CD8-positive, alpha-beta memory T cell (primary cell): Measurements from ENCODE around the gene GRWD1. TPM values are rescaled to one million over a fixed set of nuclear protein-coding genes. Genes with fewer than 3 reads are reported as not detected.
A peak's percentile ranks its signal among the peaks of the same experiment; 100 is the strongest.

ENCODE experiments used
- CTCF ChIA-PET: fragments of 350-600 bp; sonication (Branson Sonifier 250); formaldehyde crosslinking; loops from one replicate; lab custom pipeline; 2021; ENCODE audit warnings: antibody characterized with exemption; lab: Charles Lee
- POLR2A ChIA-PET: fragments of 350-600 bp; sonication (Branson Sonifier 250); formaldehyde crosslinking; loops from one replicate; lab custom pipeline; 2021; ENCODE audit warnings: antibody characterized with exemption; lab: Charles Lee
- DNase-seq, 5 donors: peaks; one replicate each; pipeline versions ENCODE4 v3.0.0 to v3.0.0-alpha.2; 2020 to 2022; ENCODE audit warnings: mixed read lengths in 1 of 5
- H3K27ac ChIP-seq: one replicate; pipeline ENCODE4 v1.7.0; 2013; ENCODE audit warnings: low read depth, mild to moderate bottlenecking, low read length, moderate library complexity
- H3K27me3 ChIP-seq: 2 replicates; pipeline ENCODE4 v1.7.0; 2013; ENCODE audit warnings: low read length, mild to moderate bottlenecking; ENCODE audit not compliant: insufficient read depth, poor library complexity, severe bottlenecking
- H3K36me3 ChIP-seq: 2 replicates; pipeline ENCODE4 v1.7.0; 2013; ENCODE audit warnings: mild to moderate bottlenecking, low read length, moderate library complexity; ENCODE audit not compliant: insufficient read depth
- H3K4me1 ChIP-seq: 2 replicates; pipeline ENCODE4 v1.7.0; 2013; ENCODE audit warnings: mild to moderate bottlenecking, low read length, moderate library complexity; ENCODE audit not compliant: insufficient read depth
- H3K4me3 ChIP-seq: 2 replicates; pipeline ENCODE4 v1.7.0; 2013; ENCODE audit warnings: mild to moderate bottlenecking, low read length
- H3K9me3 ChIP-seq: 2 replicates; pipeline ENCODE4 v1.7.0; 2013; ENCODE audit warnings: mild to moderate bottlenecking, low read length
- H3K27ac Mint-ChIP-seq, 8 donors: one replicate each; pipeline ENCODE4 v1.8.0; 2020 to 2021; ENCODE audit warnings: mixed read lengths in 8 of 8, mild to moderate bottlenecking in 6 of 8, inconsistent platforms in 3 of 8, moderate library complexity in 3 of 8
- H3K27me3 Mint-ChIP-seq, 2 donors: one replicate each; pipeline ENCODE4 v1.8.0; 2020 to 2021; ENCODE audit warnings: mixed read lengths in 2 of 2, mild to moderate bottlenecking in 1 of 2, moderate library complexity in 1 of 2
- H3K36me3 Mint-ChIP-seq, 3 donors: one replicate each; pipeline ENCODE4 v1.8.0; 2020 to 2021; ENCODE audit warnings: mixed read lengths in 3 of 3, inconsistent platforms in 1 of 3, mild to moderate bottlenecking in 1 of 3
- H3K4me1 Mint-ChIP-seq, 3 donors: one replicate each; pipeline ENCODE4 v1.8.0; 2020 to 2021; ENCODE audit warnings: mixed read lengths in 3 of 3, inconsistent platforms in 1 of 3, mild to moderate bottlenecking in 1 of 3
- H3K4me3 Mint-ChIP-seq, 7 donors: one replicate each; pipeline ENCODE4 v1.8.0; 2020 to 2021; ENCODE audit warnings: mixed read lengths in 7 of 7, mild to moderate bottlenecking in 6 of 7, moderate library complexity in 4 of 7, inconsistent platforms in 2 of 7
- H3K9me3 Mint-ChIP-seq, 5 donors: one replicate each; pipeline ENCODE4 v1.8.0; 2020 to 2022; ENCODE audit warnings: mixed read lengths in 5 of 5, mild to moderate bottlenecking in 3 of 5, moderate library complexity in 2 of 5, inconsistent platforms in 1 of 5
- polyA plus RNA-seq: library from polyadenylated mRNA; unstranded; fragments of 300-500 nt; fragmentation: Illumina TruSeq; gene quantifications from one replicate; pipeline ENCODE4 v1.2.3, GENCODE V29; 2021
- total RNA-seq, 2 experiments: library from RNA; stranded (reverse); gene quantifications; one replicate each; pipeline ENCODE4 v1.2.3, GENCODE V29; 2021

The GRWD1 gene
- total and polyA plus RNA-seq, 3 experiments from 2014 or later: 45.6 to 107 (median 105) TPM

GRCh38 chr19:48478339-48479256 is 32.8 kb downstream of the GRWD1 start:
- H3K36me3 Mint-ChIP-seq: peaks cover 0 to 45% (median 2%) of the 10 kb centered on the region in 3 donors
- Histone ChIP-seq H3K4me3 (no peak overlapping the region), H3K36me3 (peaks cover 7% of the 10 kb centered on the region), H3K4me1 (peaks cover 10% of the 10 kb centered on the region), H3K27me3 (no peaks in the 10 kb centered on the region), H3K27ac (no peak overlapping the region), H3K9me3 (no peaks in the 10 kb centered on the region)
- no peak for DNase-seq
- ChIA-PET CTCF (interaction anchor here (1.2 to 4.1 kb wide), 2 partner anchors 12 to 28 kb away, joined by 3 to 36 read pairs; no protein-coding TSS in a partner anchor), POLR2A (no interaction called here)
- H3K27me3 Mint-ChIP-seq: peaks cover 0 to 2% of the 10 kb centered on the region in 2 donors
- H3K9me3 Mint-ChIP-seq: no peaks in the 10 kb centered on the region
- H3K27ac Mint-ChIP-seq: no peak overlapping the region
- peak overlapping the region in 1 of 7 donors; percentile 72 for H3K4me3 Mint-ChIP-seq
- H3K4me1 Mint-ChIP-seq: peaks cover 13 to 26% (median 24%) of the 10 kb centered on the region in 3 donors

- Mint-ChIP-seq H3K9me3 (no peaks in the 10 kb centered on the region), H3K4me3 (peak overlapping the region; percentile 58 to 92 (median 87)), H3K27ac (peak overlapping the region in 7 of 8 donors; percentile 72 to 94 (median 82))
These were observed 33.9 kb downstream of the GRWD1 start for GRCh38 chr19:48479686-48480085.

GRCh38 chr19:48480183-48480557 is 34.4 kb downstream of the GRWD1 start:
- Histone ChIP-seq H3K9me3 (no peaks in the 10 kb centered on the region), H3K4me1 (peaks cover 10% of the 10 kb centered on the region), H3K27me3 (no peaks in the 10 kb centered on the region), H3K36me3 (no peaks in the 10 kb centered on the region), H3K4me3 (peak overlapping the region; percentile 72), H3K27ac (no peak overlapping the region)
- ChIA-PET CTCF (interaction anchor here (1.2 to 4.1 kb wide), 4 partner anchors 10 to 146 kb away, joined by 3 to 36 read pairs (median 4); no protein-coding TSS in a partner anchor), POLR2A (interaction anchor here (0.9 kb wide), 1 partner anchor 10 kb away, joined by 3 read pairs; no protein-coding TSS in a partner anchor)
- Mint-ChIP-seq H3K27me3 (peaks cover 0 to 2% of the 10 kb centered on the region in 2 donors), H3K4me1 (peaks cover 11 to 23% (median 20%) of the 10 kb centered on the region in 3 donors), H3K9me3 (no peaks in the 10 kb centered on the region), H3K36me3 (peaks cover 0 to 31% (median 4%) of the 10 kb centered on the region in 3 donors), H3K27ac (peak overlapping the region in 7 of 8 donors; percentile 64 to 94 (median 82)), H3K4me3 (peak overlapping the region; percentile 77 to 92 (median 87))
- DNase-seq: peak in 1 of 5 donors; percentile 40

More at GRCh38 chr19:48479686-48480085, 33.9 kb downstream of the GRWD1 start:
- no peaks in the 10 kb centered on the region for H3K27me3 ChIP-seq
- peaks cover 3% of the 10 kb centered on the region for H3K36me3 ChIP-seq
- H3K27ac ChIP-seq: no peak overlapping the region
- Mint-ChIP-seq H3K27me3 (peaks cover 0 to 2% of the 10 kb centered on the region in 2 donors), H3K4me1 (peaks cover 11 to 23% (median 20%) of the 10 kb centered on the region in 3 donors), H3K36me3 (peaks cover 0 to 35% (median 4%) of the 10 kb centered on the region in 3 donors)
- H3K9me3 ChIP-seq: no peaks in the 10 kb centered on the region
- CTCF ChIA-PET: interaction anchor here (1.2 to 4.1 kb wide), 3 partner anchors 10 to 27 kb away, joined by 3 to 36 read pairs (median 5); no protein-coding TSS in a partner anchor
- DNase-seq: no peak
- POLR2A ChIA-PET: interaction anchor here (0.9 kb wide), 1 partner anchor 10 kb away, joined by 3 read pairs; no protein-coding TSS in a partner anchor
- H3K4me3 ChIP-seq: no peak overlapping the region
- peaks cover 10% of the 10 kb centered on the region for H3K4me1 ChIP-seq

GRCh38 chr19:48480558-48481500 is 35.0 kb downstream of the GRWD1 start:
- H3K27me3 Mint-ChIP-seq: peaks cover 0 to 2% of the 10 kb centered on the region in 2 donors
- H3K27ac ChIP-seq: no peak overlapping the region
- no peaks in the 10 kb centered on the region for H3K9me3 Mint-ChIP-seq
- no peaks in the 10 kb centered on the region for H3K9me3 ChIP-seq
- H3K27me3 ChIP-seq: no peaks in the 10 kb centered on the region
- ChIA-PET CTCF (interaction anchor here (0.8 to 4.1 kb wide), 4 partner anchors 9 to 147 kb away, joined by 4 to 36 read pairs (median 4); no protein-coding TSS in a partner anchor), POLR2A (interaction anchor here (0.8 to 1.1 kb wide), 4 partner anchors 10 to 277 kb away, joined by 3 to 4 read pairs (median 4); no protein-coding TSS in a partner anchor)
- H3K36me3 ChIP-seq: no peaks in the 10 kb centered on the region
- peaks cover 0 to 24% (median 4%) of the 10 kb centered on the region in 3 donors for H3K36me3 Mint-ChIP-seq
- peak overlapping the region; percentile 64 to 94 (median 83) for H3K27ac Mint-ChIP-seq
- peak overlapping the region; percentile 72 for H3K4me3 ChIP-seq
- H3K4me1 ChIP-seq: peaks cover 10% of the 10 kb centered on the region
- peak overlapping the region; percentile 77 to 92 (median 87) for H3K4me3 Mint-ChIP-seq
- peaks cover 11 to 23% (median 20%) of the 10 kb centered on the region in 3 donors for H3K4me1 Mint-ChIP-seq
- DNase-seq: peak; percentile 43 to 73 (median 56)

GRCh38 chr19:48481846-48482639 is 36.3 kb downstream of the GRWD1 start:
- ChIA-PET CTCF (interaction anchor here (4.1 kb wide), 1 partner anchor 8 kb away, joined by 36 read pairs; no protein-coding TSS in a partner anchor), POLR2A (interaction anchor here (0.8 to 1.1 kb wide), 2 partner anchors 12 to 278 kb away, joined by 3 to 4 read pairs; no protein-coding TSS in a partner anchor)
- H3K4me1 Mint-ChIP-seq: peaks cover 11 to 23% (median 20%) of the 10 kb centered on the region in 3 donors
- H3K4me3 Mint-ChIP-seq: peak overlapping the region in 6 of 7 donors; percentile 11 to 88 (median 80)
- H3K9me3 ChIP-seq: no peaks in the 10 kb centered on the region
- no peaks in the 10 kb centered on the region for H3K36me3 ChIP-seq
- H3K9me3 Mint-ChIP-seq: no peaks in the 10 kb centered on the region
- H3K27me3 Mint-ChIP-seq: peaks cover 0 to 2% of the 10 kb centered on the region in 2 donors
- H3K27ac Mint-ChIP-seq: peak overlapping the region in 4 of 8 donors; percentile 17 to 46 (median 36)
- H3K4me3 ChIP-seq: no peak overlapping the region
- no peaks in the 10 kb centered on the region for H3K27me3 ChIP-seq
- peaks cover 0 to 15% (median 4%) of the 10 kb centered on the region in 3 donors for H3K36me3 Mint-ChIP-seq
- DNase-seq: no peak
- H3K27ac ChIP-seq: no peak overlapping the region
- H3K4me1 ChIP-seq: peaks cover 10% of the 10 kb centered on the region

GRCh38 chr19:48483301-48483700 is 37.5 kb downstream of the GRWD1 start:
- H3K4me3 ChIP-seq: no peak overlapping the region
- no peak overlapping the region for H3K27ac Mint-ChIP-seq
- POLR2A ChIA-PET: no interaction called here

More at GRCh38 chr19:48483301-48483700, 37.5 kb downstream of the GRWD1 start:
- H3K4me3 Mint-ChIP-seq: no peak overlapping the region
- H3K9me3 ChIP-seq: no peaks in the 10 kb centered on the region
- DNase-seq: no peak
- H3K9me3 Mint-ChIP-seq: no peaks in the 10 kb centered on the region
- H3K27me3 Mint-ChIP-seq: peaks cover 0 to 3% of the 10 kb centered on the region in 2 donors
- peaks cover 11 to 23% (median 20%) of the 10 kb centered on the region in 3 donors for H3K4me1 Mint-ChIP-seq
- H3K4me1 ChIP-seq: peaks cover 10% of the 10 kb centered on the region
- H3K27ac ChIP-seq: no peak overlapping the region
- no peaks in the 10 kb centered on the region for H3K27me3 ChIP-seq
- H3K36me3 Mint-ChIP-seq: peaks cover 0 to 11% (median 4%) of the 10 kb centered on the region in 3 donors
- CTCF ChIA-PET: no interaction called here
- H3K36me3 ChIP-seq: no peaks in the 10 kb centered on the region
